ENCODE measurements around the gene OR2T12. TPM values are rescaled to one million over a fixed set of nuclear protein-coding genes. Genes with fewer than 3 reads are reported as not detected.
"Not testable (repeated sequence)": the region's sequence is repeated elsewhere in the genome, so short reads cannot be mapped to it uniquely, and the experiment has no call there.

The OR2T12 gene
- total RNA-seq: not detected
- long read RNA-seq: 0 reads

- H3K27me3 ChIP-seq: no peaks in the 10 kb centered on the region
- TF ChIP-seq CTCF (IDR thresholded peaks at IDR 0.05): no peak
- H3K9me3 ChIP-seq: no peaks in the 10 kb centered on the region
- H3K27ac ChIP-seq: no peak within 1 kb of the TSS
- ATAC-seq: no peak
- no peaks in the 10 kb centered on the region for H3K36me3 ChIP-seq
- no peaks in the 10 kb centered on the region for H3K4me1 ChIP-seq
- DNase-seq: no peak
- H3K4me3 ChIP-seq: no peak within 1 kb of the TSS
- intact Hi-C loops (cut with DNase I): no loop called here
These were observed at the start of gene OR2T12 for GRCh38 chr1:248303324-248303723. OR2T12 (minus strand) TSS chr1:248303424; CDS start chr1:248295578, 7,846 bp downstream.

- Histone ChIP-seq H3K4me1 (no peaks in the 10 kb centered on the region), H3K27me3 (no peaks in the 10 kb centered on the region), H3K27ac (no peak within 1 kb of the TSS), H3K4me3 (no peak within 1 kb of the TSS), H3K36me3 (no peaks in the 10 kb centered on the region), H3K9me3 (no peaks in the 10 kb centered on the region)
- intact Hi-C loops (cut with DNase I): no loop called here
- DNase-seq (no peak), ATAC-seq (no peak)
- TF ChIP-seq CTCF (IDR thresholded peaks at IDR 0.05): no peak
These were observed 45.3 kb upstream of the OR2T12 start, which contains the start of gene OR14C36 for GRCh38 chr1:248348475-248348874. OR14C36 (plus strand) TSS chr1:248348775; CDS start chr1:248348775, 0 bp downstream.

- intact Hi-C loops (cut with DNase I): no loop called here
- no peaks in the 10 kb centered on the region for H3K36me3 ChIP-seq
- H3K4me3 ChIP-seq: no peak overlapping the region
- H3K27me3 ChIP-seq: no peaks in the 10 kb centered on the region
- ATAC-seq (no peak), DNase-seq (no peak)
- H3K9me3 ChIP-seq: no peaks in the 10 kb centered on the region
- H3K27ac ChIP-seq: no peak overlapping the region
- H3K4me1 ChIP-seq: no peaks in the 10 kb centered on the region
- no peak for TF ChIP-seq CTCF (IDR thresholded peaks at IDR 0.05)
These were observed 40.2 kb upstream of the OR2T12 start for GRCh38 chr1:248343451-248343850.

GRCh38 chr1:248324468-248324867 lies 21.2 kb upstream of the OR2T12 start, which contains the start of gene OR2M7:
OR2M7 (minus strand) TSS chr1:248324568; CDS start chr1:248324568, 0 bp downstream.
- Histone ChIP-seq H3K36me3 (no peaks in the 10 kb centered on the region), H3K27me3 (no peaks in the 10 kb centered on the region), H3K9me3 (no peaks in the 10 kb centered on the region), H3K27ac (no peak within 1 kb of the TSS), H3K4me3 (no peak within 1 kb of the TSS), H3K4me1 (no peaks in the 10 kb centered on the region)
- intact Hi-C loops (cut with DNase I): no loop called here
- DNase-seq: no peak
- ATAC-seq: no peak
- TF ChIP-seq CTCF (IDR thresholded peaks at IDR 0.05): no peak

- Histone ChIP-seq H3K4me3 (no peak overlapping the region), H3K27ac (no peak overlapping the region), H3K4me1 (no peaks in the 10 kb centered on the region), H3K36me3 (no peaks in the 10 kb centered on the region), H3K9me3 (no peaks in the 10 kb centered on the region), H3K27me3 (no peaks in the 10 kb centered on the region)
- intact Hi-C loops (cut with DNase I): no loop called here
- ATAC-seq (no peak), DNase-seq (no peak)
- no peak for TF ChIP-seq CTCF (IDR thresholded peaks at IDR 0.05)
These were observed 13.6 kb upstream of the OR2T12 start for GRCh38 chr1:248316796-248317195.

- H3K4me3 ChIP-seq; H3K36me3 ChIP-seq; H3K27ac ChIP-seq; ATAC-seq; H3K4me1 ChIP-seq; H3K9me3 ChIP-seq; H3K27me3 ChIP-seq; intact Hi-C loops (cut with DNase I); DNase-seq: not testable (repeated sequence)
These were observed 3.5 kb upstream of the OR2T12 start for GRCh38 chr1:248306740-248307139.

Measured in upper lobe of right lung (tissue), 1 donor.